ENCODE results near the gene SECTM1. TPM values are rescaled to one million over a fixed set of nuclear protein-coding genes. Genes with fewer than 3 reads are reported as not detected.

Gene SECTM1
- total and polyA plus RNA-seq, 9 of the 15 experiments (the other 6 are each of a cell fraction or from before 2014, with no cell fraction given), result 0.11 to 0.46 (median 0.18) TPM; not detected in 6

GRCh38 chr17:82338858-82339633 is 5.5 kb upstream of the SECTM1 start (continued):
- TF ChIP-seq GTF3C2 (IDR thresholded peaks at IDR 0.05; ENCODE audit: borderline replicate concordance, extremely low read depth, insufficient read length) (no peak), NCOA6 (IDR thresholded peaks at IDR 0.05) (no peak), SMARCA4 (IDR thresholded peaks at IDR 0.05) (peak; percentile 86), ZNF347 (CRISPR knock-in tag; IDR thresholded peaks at IDR 0.05; ENCODE audit: low read depth) (no peak), MCM5 (IDR thresholded peaks at IDR 0.05; ENCODE audit: low read depth) (no peak), MYNN (IDR thresholded peaks at IDR 0.05) (peak; percentile 100), MYNN (CRISPR knock-in tag; IDR thresholded peaks at IDR 0.05) (peak; percentile 100), POU5F1 (IDR thresholded peaks at IDR 0.05; ENCODE audit: borderline replicate concordance, low read depth, low read length, partially characterized antibody) (no peak), TCF15 (CRISPR knock-in tag; IDR thresholded peaks at IDR 0.05) (no peak), BRD4 (IDR thresholded peaks at IDR 0.05) (no peak), TGIF2 (CRISPR knock-in tag; IDR thresholded peaks at IDR 0.05) (no peak), THRAP3 (IDR thresholded peaks at IDR 0.05; ENCODE audit: borderline replicate concordance) (no peak), MAFK (IDR thresholded peaks at IDR 0.05; ENCODE audit: low read length) (no peak), ZNF280A (IDR thresholded peaks at IDR 0.05; ENCODE audit: low read depth, partially characterized antibody) (no peak), CREM (IDR thresholded peaks at IDR 0.05; ENCODE audit: low read depth) (peak; percentile 50; the same call in 1 of the 2 replicates), TAL1 (IDR thresholded peaks at IDR 0.05) (no peak), PHTF2 (CRISPR knock-in tag; IDR thresholded peaks at IDR 0.05) (no peak), RREB1 (CRISPR knock-in tag; IDR thresholded peaks at IDR 0.05) (no peak)
